Astrocyte of the spinal cord (primary cell): ENCODE measurements around the gene ZNF445.

Experiments
- DNase-seq: peaks from one replicate; pipeline ENCODE4 v3.0.0; 2011; ENCODE audit warnings: low read depth, low spot score
- H3K4me3 ChIP-seq: 2 replicates; pipeline ENCODE4 v1.5.1; 2011; ENCODE audit warnings: low read depth, mild to moderate bottlenecking, low read length, moderate library complexity
- CTCF ChIP-seq: IDR thresholded peaks from 2 replicates; pipeline ENCODE4 v1.5.1; 2012; ENCODE audit warnings: low read depth, mild to moderate bottlenecking, low read length, inconsistent platforms
- in situ Hi-C: cut with HindIII; loops from 2 replicates; pipeline ENCODE4 v1.10.0; 2017; ENCODE audit warnings: low sequenced_read_pairs

ZNF445 gene

GRCh38 chr3:44451441-44451840 lies 26.0 kb downstream of the ZNF445 start:
- in situ Hi-C loops = no loop called here
- no peak for TF ChIP-seq CTCF
- H3K4me3 ChIP-seq = no peak overlapping the region
- DNase-seq = no peak

DNA sequence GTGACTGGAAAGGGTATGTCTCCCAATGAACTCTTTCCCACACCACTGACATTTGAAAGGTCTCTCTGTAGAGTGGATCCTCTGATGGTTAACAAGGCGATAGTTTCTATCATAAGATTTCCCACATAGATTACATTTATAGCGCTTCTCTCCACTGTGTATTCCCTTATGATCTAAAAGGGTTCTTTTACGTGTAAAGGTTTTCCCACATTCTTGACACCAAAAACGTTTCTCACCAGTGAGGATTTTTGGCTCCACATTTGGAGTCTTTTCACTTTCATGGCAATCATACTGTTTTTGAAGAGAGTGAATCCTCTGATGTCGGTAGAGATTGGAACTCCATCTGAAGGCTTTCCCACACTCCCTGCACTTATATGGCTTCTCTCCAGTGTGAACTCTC lies 30.5 kb downstream of the ZNF445 start:
- in situ Hi-C loops = no loop called here
- no peak for TF ChIP-seq CTCF
- H3K4me3 ChIP-seq = no peak overlapping the region
- no peak for DNase-seq

DNA sequence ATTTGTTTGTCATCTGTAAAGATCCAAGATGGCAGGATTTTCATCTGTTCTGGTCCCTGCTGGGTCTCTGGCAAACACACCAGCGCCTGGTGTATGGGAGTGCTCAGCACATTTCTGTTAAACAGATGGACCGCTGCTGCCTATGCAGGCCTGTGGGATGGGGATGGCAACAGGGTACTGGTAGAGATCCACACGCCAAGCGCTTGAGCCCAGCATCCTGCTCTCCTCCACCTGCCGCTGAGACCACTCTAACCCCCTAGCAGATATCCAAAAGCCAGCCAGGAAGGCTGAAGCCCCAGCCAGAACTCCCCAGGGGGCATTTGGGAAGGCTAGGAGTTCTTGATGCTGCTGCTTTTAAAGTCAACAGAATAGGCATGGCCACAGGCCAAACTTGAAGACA lies 31.7 kb downstream of the ZNF445 start:
- no peak overlapping the region for H3K4me3 ChIP-seq
- no peak for TF ChIP-seq CTCF
- DNase-seq = no peak
- in situ Hi-C loops = no loop called here

- no peak for TF ChIP-seq CTCF
- H3K4me3 ChIP-seq = no peak overlapping the region
- in situ Hi-C loops = no loop called here
- DNase-seq = no peak
These were observed 32.4 kb downstream of the ZNF445 start for GRCh38 chr3:44444896-44445691.

DNA sequence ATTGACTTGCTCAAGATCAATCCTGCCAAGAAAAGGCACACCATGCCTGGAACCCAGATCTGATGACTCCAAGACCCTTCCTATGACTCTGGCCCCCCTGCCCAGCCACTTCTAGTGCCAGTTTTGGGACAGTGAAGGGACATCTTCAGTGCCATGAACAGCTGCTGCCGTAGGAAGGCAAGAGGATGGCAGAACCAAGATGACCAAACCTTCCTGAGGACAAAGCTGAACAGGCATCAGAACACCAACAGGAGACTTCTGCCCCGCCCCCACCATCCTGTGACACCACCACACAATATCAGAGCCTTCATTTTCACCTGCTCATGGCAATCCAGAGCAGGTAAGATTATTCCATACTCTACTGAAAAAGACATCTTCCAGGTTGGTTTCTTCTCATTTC lies 33.0 kb downstream of the ZNF445 start:
- in situ Hi-C loops = no loop called here
- no peak overlapping the region for H3K4me3 ChIP-seq
- no peak for TF ChIP-seq CTCF
- no peak for DNase-seq

- no peak for TF ChIP-seq CTCF
- in situ Hi-C loops = no loop called here
- H3K4me3 ChIP-seq = no peak overlapping the region
- DNase-seq = no peak
These were observed 34.7 kb downstream of the ZNF445 start for GRCh38 chr3:44442596-44443309.
